Endothelial cell of umbilical vein (primary cell): ENCODE data around the gene OR9Q2.

Source experiments
- JUN ChIP-seq: IDR thresholded peaks from 2 replicates; pipeline ENCODE4 v1.6.1; 2011; ENCODE audit warnings: borderline replicate concordance, low read depth; ENCODE audit not compliant: insufficient read length, insufficient read depth
- POLR2A ChIP-seq: IDR thresholded peaks from 2 replicates; pipeline ENCODE4 v1.6.1; 2012; ENCODE audit warnings: low read depth, mild to moderate bottlenecking, control low read depth, low read length
- POLR2AphosphoS5 ChIP-seq: IDR thresholded peaks from 2 replicates; pipeline ENCODE4 v1.6.1; 2012; ENCODE audit warnings: low read depth, mild to moderate bottlenecking, control low read depth, low read length, moderate library complexity; ENCODE audit not compliant: insufficient read depth
- TF ChIP-seq, protein P1 (sequence below), 2 donors: IDR thresholded peaks; 1 replicate in 1 of 2; 2 replicates in 1 of 2; pipeline ENCODE4 v1.5.1; 2011; ENCODE audit warnings: low read length in 2 of 2, mild to moderate bottlenecking in 2 of 2, moderate library complexity in 2 of 2, control low read depth in 1 of 2, inconsistent platforms in 1 of 2, low read depth in 1 of 2; ENCODE audit not compliant: insufficient read depth in 1 of 2; ENCODE audit errors: extremely low read depth in 1 of 2
- TF ChIP-seq, protein P2 (sequence below): IDR thresholded peaks from 2 replicates; pipeline ENCODE4 v1.6.1; 2011; ENCODE audit not compliant: insufficient read depth, insufficient read length

DNA sequence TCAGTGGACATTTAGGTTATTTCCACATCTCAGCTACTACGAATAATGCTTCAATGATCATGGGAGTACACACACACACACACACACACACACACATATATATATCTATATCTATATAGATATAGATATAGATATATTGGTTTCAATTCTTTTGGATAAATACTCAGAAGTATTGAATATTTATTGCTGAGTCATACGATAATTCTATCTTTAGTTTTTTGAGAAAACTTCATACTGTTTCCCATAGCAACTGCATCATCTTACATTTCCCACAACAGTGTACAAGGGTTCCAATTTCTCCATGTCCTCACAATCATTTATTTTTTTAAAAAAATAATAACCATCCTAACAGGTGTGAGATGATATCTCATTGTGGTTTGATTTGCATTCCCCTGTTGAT, 7.1 kb downstream of the OR9Q2 start:
- no peak for TF ChIP-seq JUN
- TF ChIP-seq, protein P1, sequence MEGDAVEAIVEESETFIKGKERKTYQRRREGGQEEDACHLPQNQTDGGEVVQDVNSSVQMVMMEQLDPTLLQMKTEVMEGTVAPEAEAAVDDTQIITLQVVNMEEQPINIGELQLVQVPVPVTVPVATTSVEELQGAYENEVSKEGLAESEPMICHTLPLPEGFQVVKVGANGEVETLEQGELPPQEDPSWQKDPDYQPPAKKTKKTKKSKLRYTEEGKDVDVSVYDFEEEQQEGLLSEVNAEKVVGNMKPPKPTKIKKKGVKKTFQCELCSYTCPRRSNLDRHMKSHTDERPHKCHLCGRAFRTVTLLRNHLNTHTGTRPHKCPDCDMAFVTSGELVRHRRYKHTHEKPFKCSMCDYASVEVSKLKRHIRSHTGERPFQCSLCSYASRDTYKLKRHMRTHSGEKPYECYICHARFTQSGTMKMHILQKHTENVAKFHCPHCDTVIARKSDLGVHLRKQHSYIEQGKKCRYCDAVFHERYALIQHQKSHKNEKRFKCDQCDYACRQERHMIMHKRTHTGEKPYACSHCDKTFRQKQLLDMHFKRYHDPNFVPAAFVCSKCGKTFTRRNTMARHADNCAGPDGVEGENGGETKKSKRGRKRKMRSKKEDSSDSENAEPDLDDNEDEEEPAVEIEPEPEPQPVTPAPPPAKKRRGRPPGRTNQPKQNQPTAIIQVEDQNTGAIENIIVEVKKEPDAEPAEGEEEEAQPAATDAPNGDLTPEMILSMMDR (IDR thresholded peaks at IDR 0.05; ENCODE audit: extremely low read depth in 1 of 2, insufficient read depth in 1 of 2, low read depth in 1 of 2, low read length in 2 of 2), result no peak
- no peak for TF ChIP-seq POLR2AphosphoS5
- TF ChIP-seq, protein P2, sequence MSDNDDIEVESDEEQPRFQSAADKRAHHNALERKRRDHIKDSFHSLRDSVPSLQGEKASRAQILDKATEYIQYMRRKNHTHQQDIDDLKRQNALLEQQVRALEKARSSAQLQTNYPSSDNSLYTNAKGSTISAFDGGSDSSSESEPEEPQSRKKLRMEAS, result no peak
- TF ChIP-seq POLR2A, result no peak
